Measurements from ENCODE around the gene MUC22. TPM values are rescaled to one million over a fixed set of nuclear protein-coding genes. Genes with fewer than 3 reads are reported as not detected.
"Not testable (repeated sequence)": the region's sequence is repeated elsewhere in the genome, so short reads cannot be mapped to it uniquely, and the experiment has no call there.

MUC22 gene
- total RNA-seq, 2 donors from 2014 or later = not detected

DNA sequence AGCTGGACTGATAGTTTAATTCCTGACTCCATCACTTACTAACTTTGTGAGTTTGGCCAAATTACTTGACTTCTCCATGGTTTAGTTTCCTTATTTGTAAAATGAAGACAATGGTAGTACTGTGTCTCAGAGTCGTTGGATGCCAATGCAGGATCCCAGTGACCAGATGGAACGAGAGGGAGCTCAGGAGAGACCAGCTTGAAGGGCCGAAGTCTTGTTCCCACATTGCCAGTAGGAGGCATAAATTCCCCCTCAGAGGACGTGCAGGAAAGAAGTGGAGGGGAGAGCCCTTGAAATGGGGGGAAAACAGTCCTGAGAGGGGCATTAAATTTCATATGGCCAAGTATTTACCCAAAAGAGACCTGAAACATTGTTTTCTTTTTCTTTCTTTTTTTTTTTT, 2.1 kb upstream of the MUC22 start:
- no peak overlapping the region for H3K27ac Mint-ChIP-seq
- H3K9me3 Mint-ChIP-seq = no peaks in the 10 kb centered on the region
- no peaks in the 10 kb centered on the region for H3K36me3 Mint-ChIP-seq (ENCODE audit: low read depth)
- no peak for ATAC-seq (replicated peaks)
- no peak overlapping the region for H3K4me3 Mint-ChIP-seq
- H3K4me1 Mint-ChIP-seq = peaks cover 9% of the 10 kb centered on the region
- peaks cover 23% of the 10 kb centered on the region for H3K27me3 Mint-ChIP-seq

DNA sequence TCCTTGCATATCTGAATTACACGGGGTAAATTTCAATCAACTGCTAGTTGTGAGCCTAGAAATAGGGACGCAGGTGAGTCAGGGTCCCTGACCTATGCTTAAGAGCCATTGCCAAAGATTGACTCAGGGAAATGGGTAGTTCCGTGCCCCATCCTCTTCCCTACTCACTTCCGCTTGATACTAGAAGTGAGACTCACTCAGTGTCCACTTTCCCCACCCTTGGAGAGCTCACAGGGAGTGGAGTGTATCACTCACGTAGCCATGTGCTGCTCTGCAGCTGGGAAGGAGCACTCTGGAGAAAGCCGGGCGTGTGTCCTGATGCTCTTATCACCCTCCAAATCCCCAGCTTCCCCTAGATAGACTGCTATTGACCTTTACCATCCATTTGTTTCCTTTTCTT, 543 bp upstream of the MUC22 start:
- ATAC-seq (replicated peaks) = no peak
- H3K9me3 Mint-ChIP-seq = no peaks in the 10 kb centered on the region
- no peak overlapping the region for H3K27ac Mint-ChIP-seq
- peaks cover 29% of the 10 kb centered on the region for H3K27me3 Mint-ChIP-seq
- H3K4me1 Mint-ChIP-seq = peaks cover 7% of the 10 kb centered on the region
- H3K36me3 Mint-ChIP-seq (ENCODE audit: low read depth) = no peaks in the 10 kb centered on the region
- no peak overlapping the region for H3K4me3 Mint-ChIP-seq

DNA sequence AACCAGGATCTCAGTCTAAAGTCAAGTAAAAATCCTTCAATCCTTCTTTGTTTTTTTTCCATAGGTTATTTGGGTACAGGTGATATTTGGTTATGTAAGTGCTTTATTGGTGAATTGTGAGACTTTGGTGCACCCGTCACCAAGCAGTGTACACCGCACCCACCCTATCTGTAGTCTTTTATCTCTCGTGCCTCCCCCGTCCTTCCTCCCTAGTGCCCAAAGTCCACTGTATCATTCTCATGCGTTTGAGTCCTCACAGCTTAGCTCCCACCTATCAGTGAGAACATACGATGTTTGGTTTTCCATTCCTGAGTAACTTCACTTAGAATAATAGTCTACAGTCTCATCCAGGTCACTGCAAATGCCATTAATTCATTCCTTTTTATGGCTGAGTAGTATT, 879 bp downstream of the MUC22 start:
- Mint-ChIP-seq H3K36me3 (ENCODE audit: low read depth) (no peaks in the 10 kb centered on the region), H3K27me3 (peaks cover 31% of the 10 kb centered on the region), H3K9me3 (no peaks in the 10 kb centered on the region), H3K4me1 (peaks cover 4% of the 10 kb centered on the region), H3K4me3 (no peak overlapping the region), H3K27ac (no peak overlapping the region)
- no peak for ATAC-seq (replicated peaks)

DNA sequence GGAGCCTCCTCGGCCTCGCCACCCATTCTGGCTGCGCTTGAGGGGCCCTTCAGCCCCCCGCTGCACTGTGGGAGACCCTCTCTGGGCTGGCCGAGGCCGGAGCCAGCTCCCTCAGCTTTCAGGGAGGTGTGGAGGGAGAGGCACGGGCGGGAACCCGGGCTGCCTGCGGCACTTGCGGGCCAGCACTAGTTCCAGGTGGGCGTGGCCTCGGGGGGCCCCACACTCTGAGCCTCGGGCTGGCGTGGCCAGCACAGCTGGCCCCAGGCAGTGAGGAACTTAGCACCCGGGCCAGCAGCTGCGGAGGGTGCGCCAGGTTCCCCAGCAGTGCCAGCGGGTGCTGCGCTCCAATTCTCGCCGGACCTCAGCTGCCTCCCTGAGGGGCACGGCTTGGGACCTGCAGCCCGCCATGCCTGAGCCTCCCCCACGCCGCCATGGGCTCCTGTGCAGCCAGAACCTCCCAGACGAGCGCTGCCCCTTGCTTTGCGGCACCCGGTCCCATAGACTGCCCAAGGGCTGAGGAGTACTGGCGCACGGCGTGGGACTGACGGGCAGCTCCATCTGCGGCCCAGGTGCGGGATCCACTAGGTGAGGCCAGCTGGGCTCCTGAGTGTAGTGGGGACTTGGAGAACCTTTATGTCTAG, 6.5 kb downstream of the MUC22 start:
- ATAC-seq (replicated peaks) = no peak
- Mint-ChIP-seq H3K27ac (no peak overlapping the region), H3K4me3 (no peak overlapping the region), H3K36me3 (ENCODE audit: low read depth) (no peaks in the 10 kb centered on the region), H3K4me1 (no peaks in the 10 kb centered on the region), H3K9me3 (no peaks in the 10 kb centered on the region), H3K27me3 (peaks cover 30% of the 10 kb centered on the region)

DNA sequence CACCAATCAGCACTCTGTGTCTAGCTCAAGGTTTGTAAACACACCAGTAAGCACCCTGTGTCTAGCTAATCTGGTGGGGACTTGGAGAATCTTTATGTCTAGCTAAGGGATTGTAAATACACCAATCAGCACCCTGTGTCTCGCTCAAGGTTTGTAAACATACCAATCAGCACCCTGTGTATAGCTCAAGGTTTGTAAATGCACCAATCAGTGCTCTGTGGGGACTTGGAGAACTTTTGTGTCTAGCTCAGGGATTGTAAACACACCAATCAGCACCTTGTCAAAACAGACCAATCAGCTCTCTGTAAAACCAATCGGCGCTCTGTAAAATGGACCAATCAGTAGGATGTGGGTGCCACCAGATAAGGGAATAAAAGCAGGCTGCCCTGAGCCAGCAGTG, 7.2 kb downstream of the MUC22 start:
- peaks cover 26% of the 10 kb centered on the region for H3K27me3 Mint-ChIP-seq
- H3K4me1 Mint-ChIP-seq; H3K36me3 Mint-ChIP-seq (ENCODE audit: low read depth); ATAC-seq (replicated peaks); H3K4me3 Mint-ChIP-seq; H3K27ac Mint-ChIP-seq; H3K9me3 Mint-ChIP-seq: not testable (repeated sequence)

DNA sequence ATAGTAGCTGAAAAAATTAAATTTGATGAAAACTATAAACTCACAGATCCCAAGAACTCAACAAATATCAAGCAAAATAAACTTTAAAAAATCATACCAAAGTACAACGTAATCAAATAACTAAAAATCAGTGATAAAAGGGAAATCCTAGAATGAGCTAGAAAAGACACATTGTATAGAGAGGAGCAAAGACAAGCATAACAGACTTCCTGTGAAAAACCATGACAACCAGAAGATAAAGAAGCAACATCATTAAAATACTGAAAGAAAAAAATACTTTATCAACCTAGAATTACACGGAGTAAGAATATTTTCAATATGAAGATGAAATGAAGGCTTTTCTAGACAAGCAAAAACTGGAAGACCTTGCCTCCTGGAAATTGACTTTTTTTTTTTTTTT, 9.8 kb downstream of the MUC22 start:
- Mint-ChIP-seq H3K27ac (no peak overlapping the region), H3K27me3 (peaks cover 20% of the 10 kb centered on the region), H3K4me1 (no peaks in the 10 kb centered on the region), H3K4me3 (no peak overlapping the region), H3K9me3 (no peaks in the 10 kb centered on the region), H3K36me3 (ENCODE audit: low read depth) (no peaks in the 10 kb centered on the region)
- ATAC-seq (replicated peaks) = no peak

DNA sequence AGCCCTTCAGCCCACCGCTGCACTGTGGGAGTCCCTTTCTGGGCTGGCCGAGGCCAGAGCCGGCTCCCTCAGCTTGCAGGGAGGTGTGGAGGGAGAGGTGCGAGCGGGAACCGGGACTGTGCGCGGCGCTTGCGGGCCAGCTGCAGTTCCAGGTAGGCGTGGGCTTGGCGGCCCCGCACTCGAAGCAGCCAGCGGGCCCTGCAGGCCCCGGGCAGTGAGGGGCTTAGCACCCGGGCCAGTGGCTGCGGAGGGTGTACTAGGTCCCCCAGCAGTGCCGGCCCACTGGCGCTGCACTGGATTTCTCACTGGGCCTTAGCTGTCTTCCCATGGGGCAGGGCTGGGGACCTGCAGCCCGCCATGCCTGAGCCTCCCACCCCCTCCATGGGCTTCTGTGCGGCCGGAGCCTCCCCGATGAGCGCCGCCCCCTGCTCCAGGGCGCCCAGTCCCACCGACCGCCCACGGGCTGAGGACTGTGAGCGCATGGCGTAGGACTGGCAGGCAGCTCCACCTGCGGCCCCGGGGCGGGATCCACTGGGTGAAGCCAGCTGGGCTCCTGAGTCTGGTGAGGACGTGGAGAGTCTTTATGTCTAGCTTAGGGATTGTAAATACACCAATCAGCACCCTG, 10.5 kb downstream of the MUC22 start:
- not testable (repeated sequence) for ATAC-seq (replicated peaks); H3K4me1 Mint-ChIP-seq; H3K27ac Mint-ChIP-seq; H3K9me3 Mint-ChIP-seq; H3K36me3 Mint-ChIP-seq (ENCODE audit: low read depth); H3K4me3 Mint-ChIP-seq
- peaks cover 20% of the 10 kb centered on the region for H3K27me3 Mint-ChIP-seq

DNA sequence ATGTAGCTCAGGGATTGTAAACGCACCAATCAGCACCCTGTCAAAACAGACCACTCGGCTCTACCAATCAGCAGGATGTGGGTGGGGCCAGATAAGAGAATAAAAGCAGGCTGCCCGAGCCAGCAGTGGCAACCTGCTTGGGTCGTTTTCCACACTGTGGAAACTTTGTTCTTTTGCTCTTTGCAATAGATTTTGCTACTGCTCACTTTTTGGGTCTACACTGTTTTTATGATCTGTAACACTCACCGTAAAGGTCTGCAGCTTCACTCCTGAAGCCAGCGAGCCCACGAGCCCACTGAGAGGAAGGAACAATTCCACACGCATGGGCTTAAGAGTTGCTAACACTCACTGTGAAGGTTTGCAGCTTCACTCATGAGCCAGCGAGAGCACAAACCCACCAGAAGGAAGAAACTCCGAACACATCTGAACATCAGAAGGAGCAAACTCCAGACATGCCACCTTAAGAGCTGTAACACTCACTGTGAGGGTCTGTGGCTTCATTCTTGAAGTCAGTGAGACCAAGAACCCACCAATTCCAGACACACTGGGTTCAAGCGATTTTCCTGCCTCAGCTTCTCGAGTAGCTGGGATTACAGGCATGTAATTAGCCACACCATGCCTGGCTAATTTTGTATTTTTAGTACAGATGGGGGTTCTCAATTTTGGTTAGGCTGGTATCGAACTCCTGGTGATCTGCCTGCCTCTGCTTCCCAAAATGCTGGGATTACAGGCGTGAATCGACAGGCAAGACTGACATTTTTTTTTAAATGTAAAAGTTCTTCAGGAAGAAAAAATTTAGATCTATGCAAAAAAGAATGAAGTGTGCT, 11.6 kb downstream of the MUC22 start:
- not testable (repeated sequence) for H3K36me3 Mint-ChIP-seq (ENCODE audit: low read depth); H3K4me1 Mint-ChIP-seq; ATAC-seq (replicated peaks); H3K9me3 Mint-ChIP-seq; H3K27ac Mint-ChIP-seq; H3K4me3 Mint-ChIP-seq
- peaks cover 25% of the 10 kb centered on the region for H3K27me3 Mint-ChIP-seq

DNA sequence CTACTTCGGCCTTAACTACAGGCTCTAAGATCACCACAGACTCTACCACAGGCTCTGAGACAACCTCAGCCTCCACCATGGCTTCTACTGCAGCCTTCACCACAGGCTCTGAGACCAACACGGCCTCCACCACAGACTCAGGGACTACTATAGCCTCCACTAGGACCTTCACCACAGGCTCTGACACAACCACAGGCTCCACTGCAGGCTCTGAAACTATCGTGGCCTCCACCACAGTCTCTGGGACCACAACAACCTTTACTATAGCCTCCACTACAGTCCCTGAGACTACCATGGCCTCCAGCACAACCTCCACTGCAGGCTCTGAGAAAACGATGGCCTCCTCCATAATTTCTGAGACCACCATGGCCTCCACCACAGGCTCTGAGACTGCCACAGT, 15.3 kb downstream of the MUC22 start:
- H3K4me3 Mint-ChIP-seq = no peak overlapping the region
- no peaks in the 10 kb centered on the region for H3K9me3 Mint-ChIP-seq
- no peaks in the 10 kb centered on the region for H3K4me1 Mint-ChIP-seq
- peaks cover 12% of the 10 kb centered on the region for H3K27me3 Mint-ChIP-seq
- no peak overlapping the region for H3K27ac Mint-ChIP-seq
- no peaks in the 10 kb centered on the region for H3K36me3 Mint-ChIP-seq (ENCODE audit: low read depth)
- ATAC-seq (replicated peaks) = no peak

DNA sequence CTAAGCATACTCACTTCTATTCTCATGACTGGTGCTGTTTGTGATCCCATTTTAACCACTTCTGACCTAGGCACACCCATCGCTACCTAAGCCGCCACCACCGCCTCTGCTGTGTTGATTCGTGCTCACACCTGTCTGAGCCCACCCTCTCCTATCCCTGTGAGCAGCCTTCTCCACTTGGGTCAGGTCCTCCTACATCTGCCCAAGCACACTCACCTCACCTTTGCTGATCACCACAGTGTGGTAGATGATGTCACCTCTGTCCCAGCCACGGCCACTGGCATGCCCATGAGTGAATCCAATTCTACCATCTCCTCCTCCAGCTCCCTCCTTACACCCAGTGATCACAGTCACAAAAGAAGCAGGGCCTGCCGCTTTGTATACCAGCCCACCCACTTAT, 20.8 kb downstream of the MUC22 start:
- Mint-ChIP-seq H3K4me1 (no peaks in the 10 kb centered on the region), H3K27ac (no peak overlapping the region), H3K36me3 (ENCODE audit: low read depth) (no peaks in the 10 kb centered on the region), H3K27me3 (peaks cover 16% of the 10 kb centered on the region), H3K4me3 (no peak overlapping the region), H3K9me3 (no peaks in the 10 kb centered on the region)
- ATAC-seq (replicated peaks) = peak; percentile 83

DNA sequence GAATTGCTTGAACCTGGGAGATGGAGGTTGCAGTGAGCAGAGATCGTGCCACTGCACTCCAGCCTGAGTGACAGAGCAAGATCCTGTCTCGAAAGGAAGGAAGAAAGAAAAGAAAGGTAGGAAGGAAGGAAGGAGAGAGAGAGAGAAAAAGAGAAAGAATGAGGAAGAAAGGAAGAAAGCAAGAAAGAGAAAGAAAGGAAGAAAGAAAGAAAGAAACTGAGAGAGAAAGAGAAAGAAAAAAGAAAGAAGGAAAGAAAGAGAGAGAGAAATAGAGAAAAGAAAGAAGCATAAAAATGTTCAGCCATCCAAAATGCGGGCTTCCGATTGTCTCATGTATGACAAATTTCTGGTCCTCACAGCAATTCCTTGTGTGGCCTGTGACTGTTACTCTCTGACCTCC, 22.8 kb downstream of the MUC22 start:
- no peaks in the 10 kb centered on the region for H3K9me3 Mint-ChIP-seq
- no peaks in the 10 kb centered on the region for H3K4me1 Mint-ChIP-seq
- H3K27me3 Mint-ChIP-seq = peaks cover 18% of the 10 kb centered on the region
- ATAC-seq (replicated peaks) = no peak
- no peak overlapping the region for H3K4me3 Mint-ChIP-seq
- H3K36me3 Mint-ChIP-seq (ENCODE audit: low read depth) = no peaks in the 10 kb centered on the region
- H3K27ac Mint-ChIP-seq = no peak overlapping the region

DNA sequence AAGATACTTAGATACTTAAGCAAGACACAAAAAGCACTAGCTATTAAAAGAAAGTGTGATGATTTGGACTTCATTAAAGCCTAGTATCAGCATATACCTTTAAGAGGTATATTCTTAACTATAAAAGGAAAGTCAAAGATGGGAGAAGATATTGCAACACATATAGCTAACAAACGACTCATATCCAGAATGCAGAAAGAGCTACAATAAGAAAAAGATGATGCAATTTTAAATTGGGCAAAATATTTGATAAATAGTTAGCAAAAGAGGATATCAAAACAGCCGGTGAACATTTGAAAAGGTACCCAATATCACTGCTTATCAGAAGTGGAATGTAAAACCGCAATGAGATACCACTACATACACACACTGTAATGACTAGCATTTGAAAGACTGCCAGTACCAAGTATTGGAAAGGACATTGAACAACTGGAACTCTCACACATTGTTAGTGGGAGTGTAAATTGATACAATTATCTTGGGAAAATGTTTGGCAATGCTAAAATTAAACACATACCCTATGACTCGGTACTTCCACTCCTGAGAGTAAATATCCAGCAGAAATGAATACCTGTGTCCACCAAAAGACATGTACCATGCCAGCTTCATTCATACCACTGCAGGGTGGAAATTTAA, 25.7 kb downstream of the MUC22 start:
- no peak for ATAC-seq (replicated peaks)
- no peak overlapping the region for H3K27ac Mint-ChIP-seq
- no peak overlapping the region for H3K4me3 Mint-ChIP-seq
- no peaks in the 10 kb centered on the region for H3K9me3 Mint-ChIP-seq
- no peaks in the 10 kb centered on the region for H3K36me3 Mint-ChIP-seq (ENCODE audit: low read depth)
- H3K4me1 Mint-ChIP-seq = no peaks in the 10 kb centered on the region
- peaks cover 20% of the 10 kb centered on the region for H3K27me3 Mint-ChIP-seq

DNA sequence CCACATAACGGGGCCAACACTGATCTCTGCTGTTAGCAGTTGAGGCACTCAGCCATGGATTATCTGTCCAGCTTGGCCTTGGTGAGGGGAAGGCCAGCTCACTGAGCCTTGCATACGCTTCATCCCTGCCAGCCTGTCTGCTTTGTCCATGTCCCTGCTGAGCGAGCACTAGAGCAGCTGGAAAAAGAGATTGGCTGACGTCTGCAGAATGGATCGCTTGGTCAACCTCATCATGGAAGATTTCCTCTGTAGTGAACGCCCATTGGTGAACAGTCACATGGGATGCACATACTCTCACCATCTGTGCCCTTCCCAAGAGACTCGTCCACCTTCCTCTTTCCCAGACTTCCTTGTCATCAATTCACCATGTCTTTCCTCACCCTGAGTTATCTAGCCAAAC, 26.9 kb downstream of the MUC22 start:
- no peak overlapping the region for H3K27ac Mint-ChIP-seq
- H3K36me3 Mint-ChIP-seq (ENCODE audit: low read depth) = no peaks in the 10 kb centered on the region
- no peaks in the 10 kb centered on the region for H3K9me3 Mint-ChIP-seq
- no peak overlapping the region for H3K4me3 Mint-ChIP-seq
- peaks cover 20% of the 10 kb centered on the region for H3K27me3 Mint-ChIP-seq
- no peaks in the 10 kb centered on the region for H3K4me1 Mint-ChIP-seq
- no peak for ATAC-seq (replicated peaks)

DNA sequence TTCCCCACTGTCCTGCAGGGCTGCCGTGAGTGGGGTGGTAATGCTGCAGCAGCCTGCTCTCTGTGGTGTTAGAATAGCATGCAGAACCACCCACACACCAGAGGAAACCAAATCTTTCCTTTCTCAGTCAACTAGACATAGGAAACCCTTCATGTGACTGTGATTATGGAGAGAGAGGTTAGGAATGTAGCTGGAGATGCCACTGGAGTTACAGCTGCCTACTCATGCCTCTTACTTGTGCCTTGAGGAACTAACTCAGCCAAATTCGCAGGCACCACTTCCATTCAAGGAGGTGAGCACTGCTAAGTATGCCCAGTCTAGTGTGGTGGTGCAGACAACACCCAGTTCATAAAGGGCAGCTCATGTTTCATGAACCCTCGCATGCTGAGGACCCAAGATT, 27.4 kb downstream of the MUC22 start:
- Mint-ChIP-seq H3K4me1 (no peaks in the 10 kb centered on the region), H3K9me3 (no peaks in the 10 kb centered on the region), H3K36me3 (ENCODE audit: low read depth) (no peaks in the 10 kb centered on the region), H3K27ac (no peak overlapping the region), H3K4me3 (no peak overlapping the region), H3K27me3 (peaks cover 17% of the 10 kb centered on the region)
- ATAC-seq (replicated peaks) = no peak

DNA sequence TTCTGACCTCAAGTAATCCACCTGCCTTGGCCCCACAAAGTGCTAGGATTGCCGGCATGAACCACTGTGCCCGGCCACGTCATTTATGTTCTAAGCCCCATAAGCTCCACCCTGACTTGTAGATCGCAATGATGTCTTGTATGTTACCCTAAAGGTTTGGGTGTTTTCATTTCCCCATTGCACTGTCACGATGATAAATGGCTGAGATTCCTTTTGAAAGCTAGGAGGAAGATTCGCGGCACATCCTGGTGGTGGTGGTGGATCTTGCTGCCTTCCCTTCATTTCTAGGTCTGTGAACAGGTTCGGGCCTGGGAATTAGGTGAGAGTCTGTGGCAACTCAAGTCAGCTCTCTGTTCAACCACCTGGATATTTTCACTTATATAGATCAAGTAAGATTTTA, 28.3 kb downstream of the MUC22 start:
- ATAC-seq (replicated peaks) = no peak
- Mint-ChIP-seq H3K9me3 (no peaks in the 10 kb centered on the region), H3K4me3 (no peak overlapping the region), H3K27me3 (peaks cover 18% of the 10 kb centered on the region), H3K4me1 (no peaks in the 10 kb centered on the region), H3K27ac (no peak overlapping the region), H3K36me3 (ENCODE audit: low read depth) (no peaks in the 10 kb centered on the region)

All from activated T-helper 17 cell treated with anti-CD3 and anti-CD28 coated beads, Interleukin-2, amount 50 U/mL, for 72 hours (primary cell).